Measurements from ENCODE around the gene SNX8.

The SNX8 gene

DNA sequence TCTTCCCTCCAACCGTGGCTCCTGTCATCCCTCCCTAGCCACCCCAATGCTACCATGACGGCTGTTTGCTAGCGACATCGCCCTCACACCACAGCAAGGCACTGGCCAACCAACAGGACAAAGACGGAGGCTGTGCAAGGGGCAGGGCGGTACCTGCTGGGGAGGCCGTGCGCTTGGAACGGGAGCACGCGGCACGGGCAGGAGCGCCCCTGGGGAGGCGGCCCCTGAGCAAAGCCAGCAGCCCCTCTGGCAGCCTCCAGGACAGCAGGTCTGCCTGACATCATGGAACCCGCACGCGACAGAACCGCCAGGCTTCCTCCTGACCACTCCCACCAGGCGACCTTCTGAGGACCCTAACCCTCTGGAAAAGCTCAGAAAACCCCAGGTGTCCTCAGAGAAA, 94.2 kb downstream of the SNX8 start:
- no peak for DNase-seq (ENCODE audit: low spot score)

DNA sequence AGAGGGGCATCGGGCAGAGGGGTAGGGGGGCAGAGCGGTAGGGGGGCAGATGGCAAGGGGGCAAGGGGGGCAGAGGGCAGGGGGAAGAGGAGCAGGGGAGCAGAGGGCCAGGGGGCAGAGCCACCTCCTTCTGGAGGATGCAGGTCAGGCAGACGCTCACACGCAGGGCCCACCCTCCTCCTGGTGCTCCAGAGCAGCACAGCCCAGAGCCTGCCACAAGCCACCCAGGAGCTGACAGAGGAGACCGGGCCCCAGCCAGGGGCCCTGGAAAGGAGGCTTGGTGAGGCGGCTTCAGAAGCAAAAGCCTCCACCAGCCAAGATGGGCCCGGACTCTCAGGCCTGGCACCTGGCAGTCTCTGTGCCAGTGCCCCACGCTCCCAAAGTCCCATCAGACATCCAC, 94.6 kb downstream of the SNX8 start:
- no peak for DNase-seq (ENCODE audit: low spot score)

DNA sequence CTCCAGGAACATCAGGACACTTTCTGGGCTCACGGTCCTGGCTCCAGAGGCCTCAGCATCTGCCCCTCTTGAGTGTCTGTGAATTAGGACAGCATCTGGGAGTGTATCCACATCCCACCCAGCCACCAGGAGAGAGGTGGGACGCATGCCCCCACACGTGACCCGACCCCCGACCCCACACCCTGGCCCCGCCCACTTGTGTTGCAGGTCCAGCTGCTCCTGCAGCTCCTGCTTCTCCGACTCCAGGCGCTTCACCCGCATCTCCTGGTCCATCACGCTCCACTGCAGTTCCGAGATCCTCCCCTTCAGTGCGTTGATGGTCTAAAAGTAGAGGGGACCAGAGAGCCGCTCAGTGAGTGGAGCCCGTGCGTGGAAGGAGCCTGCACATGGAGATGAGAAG, 95.1 kb downstream of the SNX8 start:
- DNase-seq (ENCODE audit: low spot score): no peak

GRCh38 chr7:2218444-2218785, 95.8 kb downstream of the SNX8 start:
- no peak for DNase-seq (ENCODE audit: low spot score)

DNA sequence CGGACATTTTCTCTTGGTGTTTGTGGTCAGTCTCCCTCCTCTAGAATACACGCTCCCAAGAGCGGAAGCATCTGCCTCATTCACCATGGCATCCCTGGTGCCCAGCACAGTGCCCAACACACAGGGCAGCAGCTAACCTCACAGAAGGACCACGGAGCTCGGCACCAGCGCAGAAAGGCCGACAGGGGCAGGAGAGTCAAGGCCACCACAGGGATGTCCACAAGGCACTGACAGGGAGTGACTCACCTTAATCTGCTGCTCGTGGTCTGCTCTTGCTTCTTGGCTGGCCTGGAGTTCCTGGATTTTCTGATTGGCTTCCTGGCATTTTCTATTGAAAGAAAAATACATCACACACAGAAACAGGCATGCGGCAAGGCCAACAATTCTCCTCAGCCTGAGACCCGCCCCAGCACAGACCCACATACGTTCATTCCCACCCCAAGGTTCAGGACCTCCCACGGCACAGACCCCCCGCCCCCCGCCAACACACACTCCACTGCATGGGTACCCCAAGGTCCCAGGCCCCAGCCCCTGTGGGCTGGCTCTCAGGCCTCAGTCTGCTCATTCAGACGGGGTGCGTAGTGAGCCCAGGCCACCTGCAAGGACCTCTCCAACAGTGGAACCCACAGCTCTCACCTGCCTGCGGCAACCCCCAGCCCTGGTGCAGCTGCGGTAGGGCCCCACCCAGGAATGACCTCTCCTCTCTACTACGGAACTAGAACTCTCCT, 96.4 kb downstream of the SNX8 start:
- DNase-seq (ENCODE audit: low spot score): no peak

GRCh38 chr7:2217206-2217605, 97.0 kb downstream of the SNX8 start:
- no peak for DNase-seq (ENCODE audit: low spot score)

DNA sequence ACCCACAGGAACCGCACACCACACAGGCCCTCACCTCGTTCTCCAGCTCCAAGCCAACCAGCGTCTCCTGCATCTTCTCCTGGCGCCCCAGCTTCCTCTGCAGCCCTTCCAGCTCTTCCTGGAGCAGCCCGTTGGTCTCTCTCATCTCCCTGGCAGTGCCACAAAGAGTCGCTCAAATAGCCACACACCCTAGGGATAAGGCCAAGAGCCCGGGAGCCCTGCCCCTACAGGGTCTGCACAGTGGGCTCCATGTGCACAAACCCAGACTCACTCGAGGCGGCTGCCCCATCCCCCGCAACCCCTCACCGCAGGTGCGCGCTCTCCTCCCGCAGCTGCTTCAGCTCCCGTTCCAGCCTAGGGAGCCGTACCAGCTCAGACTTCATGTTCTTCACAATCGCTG, 98.4 kb downstream of the SNX8 start:
- DNase-seq (ENCODE audit: low spot score): no peak

- no peak for DNase-seq (ENCODE audit: low spot score)
Measured at GRCh38 chr7:2214636-2215035, 99.6 kb downstream of the SNX8 start.

GRCh38 chr7:2213551-2214215, 100.6 kb downstream of the SNX8 start:
- DNase-seq (ENCODE audit: low spot score): no peak

- no peak for DNase-seq (ENCODE audit: low spot score)
Measured at GRCh38 chr7:2212906-2213305, 101.3 kb downstream of the SNX8 start.

DNA sequence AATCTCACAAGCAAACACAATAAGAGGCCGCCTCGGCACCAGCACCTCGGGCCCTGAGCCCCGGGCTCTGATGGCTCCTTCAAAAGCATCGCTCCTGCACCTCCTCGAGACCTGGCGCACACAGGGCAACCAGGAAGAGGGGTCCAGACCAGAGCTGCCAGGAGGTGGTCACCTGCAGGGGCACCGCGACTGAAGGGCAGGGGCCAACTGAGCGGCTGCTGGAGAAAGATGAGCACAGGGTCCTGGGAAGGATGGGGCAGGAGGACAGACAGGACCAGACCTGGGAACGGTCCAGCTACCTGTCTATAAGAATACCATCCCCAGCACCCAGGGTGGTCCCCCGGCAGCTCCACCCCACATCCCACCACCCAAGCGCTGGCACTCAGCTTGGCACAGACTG, 102.3 kb downstream of the SNX8 start:
- no peak for DNase-seq (ENCODE audit: low spot score)

DNA sequence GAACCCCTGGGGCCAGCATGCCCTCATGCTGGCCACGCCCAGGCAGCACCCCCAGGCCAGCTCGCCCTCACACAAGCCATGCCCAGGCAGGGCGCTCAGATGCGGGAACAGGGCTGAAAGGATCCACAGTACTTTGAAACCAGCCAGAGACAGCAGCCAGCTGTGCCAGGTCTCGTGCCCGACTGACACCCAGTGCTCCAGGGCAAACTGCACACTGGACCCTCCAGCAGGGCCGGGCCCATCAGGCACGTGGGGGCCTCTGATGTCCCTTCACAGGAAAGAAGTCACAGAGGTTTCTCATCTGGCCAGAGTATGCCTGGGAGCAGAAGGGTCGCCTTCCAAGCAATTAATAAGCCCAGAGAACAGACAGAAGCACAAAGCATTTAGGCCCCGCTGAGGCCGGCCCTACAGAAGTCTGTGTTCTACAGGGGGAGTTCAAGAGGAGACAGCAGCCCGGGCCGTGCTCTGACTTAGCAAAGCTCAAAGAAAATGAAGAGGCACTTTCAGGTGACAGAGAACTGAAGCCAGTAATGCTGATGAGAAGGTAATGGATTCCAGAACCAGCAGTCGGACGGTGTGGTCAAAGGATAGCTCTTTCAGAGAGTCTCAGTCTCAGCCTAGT, 102.9 kb downstream of the SNX8 start:
- no peak for DNase-seq (ENCODE audit: low spot score)

- no peak for DNase-seq (ENCODE audit: low spot score)
Measured at GRCh38 chr7:2210551-2211258, 103.5 kb downstream of the SNX8 start.

- DNase-seq (ENCODE audit: low spot score): no peak
Measured at GRCh38 chr7:2209961-2210323, 104.3 kb downstream of the SNX8 start.

DNA sequence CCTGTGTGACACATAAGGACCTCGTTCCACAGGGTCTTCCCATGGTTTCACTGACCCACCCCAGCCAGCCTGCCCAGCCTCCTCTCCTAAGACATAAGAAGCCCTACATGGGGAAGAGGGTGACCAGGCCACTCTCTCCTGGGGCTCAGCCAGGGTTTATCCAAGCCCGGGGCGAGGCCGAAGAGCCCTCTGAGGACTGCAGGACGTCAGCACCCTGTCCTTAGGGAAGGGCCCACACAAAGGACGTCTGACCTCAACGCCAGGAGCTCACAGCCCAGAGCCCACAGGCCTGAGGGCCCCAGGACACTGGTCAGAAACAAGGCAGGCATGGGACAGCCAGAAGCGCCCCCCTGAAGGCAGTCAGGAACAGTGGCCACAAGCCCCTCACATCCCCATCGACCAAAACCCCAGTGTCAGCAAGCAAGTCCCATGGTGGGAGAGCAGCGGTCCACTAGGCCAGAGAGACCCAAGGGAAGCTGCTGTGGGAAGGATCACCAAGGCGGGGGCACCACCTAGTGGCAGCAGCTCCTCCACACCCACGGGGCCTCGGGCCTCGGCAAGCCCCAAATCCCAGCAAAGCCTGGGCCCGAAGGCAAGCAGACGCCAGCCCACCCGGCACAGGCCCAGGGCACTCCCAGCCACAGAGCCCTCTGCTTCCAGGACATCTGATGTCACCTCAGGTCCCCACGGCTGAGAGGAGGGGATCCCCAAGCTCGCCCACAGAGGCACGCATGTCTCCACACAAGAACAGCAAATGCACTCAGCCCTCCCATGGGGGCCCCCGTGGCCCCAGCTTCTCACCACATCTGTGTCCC, 104.9 kb downstream of the SNX8 start:
- no peak for DNase-seq (ENCODE audit: low spot score)

- no peak for DNase-seq (ENCODE audit: low spot score)
Measured at GRCh38 chr7:2208712-2209111, 105.5 kb downstream of the SNX8 start.

- peak; percentile 33 for DNase-seq (ENCODE audit: low spot score)
Measured at GRCh38 chr7:2205036-2205780, 109.0 kb downstream of the SNX8 start.

GRCh38 chr7:2204446-2204845, 109.8 kb downstream of the SNX8 start:
- peak; percentile 18 for DNase-seq (ENCODE audit: low spot score)

GRCh38 chr7:2203766-2204300, 110.4 kb downstream of the SNX8 start:
- peak; percentile 26 for DNase-seq (ENCODE audit: low spot score)

DNA sequence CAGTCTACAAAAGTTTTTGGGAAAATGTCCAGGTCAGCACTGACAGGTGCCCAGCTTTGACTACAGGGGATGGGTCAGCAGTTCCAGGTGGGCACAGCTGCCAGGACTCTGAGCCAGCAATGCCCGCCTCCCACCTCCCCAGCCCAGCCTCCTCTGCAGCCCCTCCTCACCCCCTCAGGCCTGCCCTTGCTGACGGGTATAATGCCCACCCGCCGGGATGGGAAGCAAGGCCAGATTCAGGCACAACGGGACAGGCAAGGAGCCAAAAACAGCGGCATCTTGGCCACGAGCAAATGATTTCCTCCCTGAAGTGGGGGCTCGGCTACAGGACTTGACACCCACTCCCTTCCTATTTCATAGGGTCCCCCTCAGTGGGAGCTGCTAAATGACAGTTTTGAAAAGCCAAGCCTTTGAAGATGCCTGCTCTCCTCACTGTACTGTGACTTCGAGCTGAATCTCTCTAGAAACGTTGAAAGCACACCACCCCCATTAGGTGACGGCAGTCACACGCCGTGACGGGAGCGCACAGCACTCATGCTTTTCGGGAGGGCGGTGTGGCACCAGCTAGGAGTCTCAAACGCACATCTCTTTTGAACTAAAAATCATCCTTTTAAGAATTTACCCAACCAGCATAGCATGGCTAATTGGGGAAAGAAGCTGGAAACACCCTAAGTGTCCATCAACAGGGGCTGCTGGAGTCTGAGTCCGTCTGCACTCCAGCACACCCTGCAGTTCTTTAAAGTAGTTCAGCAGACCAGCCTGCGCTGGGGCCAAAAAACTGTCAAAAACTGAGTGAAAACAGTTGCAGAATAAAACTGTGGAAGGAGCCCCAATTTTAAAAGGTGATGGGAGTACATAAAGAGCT, 111.1 kb downstream of the SNX8 start:
- DNase-seq (ENCODE audit: low spot score): peak; percentile 59
